ENCODE results near the gene DNAJC19.

DNA sequence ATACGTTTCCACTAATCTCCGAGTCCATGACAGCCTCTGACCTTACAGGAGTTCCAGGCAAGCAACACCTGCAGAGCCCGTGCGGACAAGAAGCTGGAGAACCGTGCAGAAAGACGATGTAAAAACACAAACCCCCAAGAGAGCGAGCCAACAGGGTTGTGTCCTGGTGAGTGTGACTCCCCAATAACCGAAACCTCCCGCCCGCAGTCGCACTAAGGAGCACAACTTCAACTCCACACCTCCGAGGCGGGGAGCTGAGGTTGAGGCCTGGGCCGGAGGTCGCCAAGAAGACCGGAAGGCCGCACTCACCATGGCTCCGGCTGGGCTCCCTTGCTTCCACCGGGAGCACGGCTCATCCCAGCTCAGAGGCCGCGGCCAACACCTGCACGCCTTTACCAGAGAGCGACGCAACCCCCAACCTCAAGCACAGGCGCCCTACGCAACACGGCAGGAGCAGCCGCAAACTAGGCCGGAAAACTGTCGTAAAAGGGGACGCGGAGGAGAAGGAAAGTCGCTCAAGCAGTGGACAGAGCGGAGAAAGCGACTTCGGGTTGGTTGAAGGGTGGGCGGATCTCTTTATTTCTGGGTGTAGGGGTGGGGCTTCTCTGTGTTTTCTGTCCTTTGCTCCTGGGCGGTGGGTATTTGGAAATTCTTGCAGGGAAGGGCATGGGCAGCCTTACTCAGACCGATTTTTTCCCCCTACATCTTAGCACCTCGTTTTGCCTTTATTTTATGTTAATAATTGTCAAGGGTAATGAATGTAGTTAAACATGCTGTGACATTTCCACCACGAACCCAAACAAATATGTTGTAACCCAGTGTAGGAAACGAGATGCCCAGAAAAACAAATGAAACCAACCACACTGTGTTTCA, at the start of gene DNAJC19:
- TF ChIP-seq, protein P1, sequence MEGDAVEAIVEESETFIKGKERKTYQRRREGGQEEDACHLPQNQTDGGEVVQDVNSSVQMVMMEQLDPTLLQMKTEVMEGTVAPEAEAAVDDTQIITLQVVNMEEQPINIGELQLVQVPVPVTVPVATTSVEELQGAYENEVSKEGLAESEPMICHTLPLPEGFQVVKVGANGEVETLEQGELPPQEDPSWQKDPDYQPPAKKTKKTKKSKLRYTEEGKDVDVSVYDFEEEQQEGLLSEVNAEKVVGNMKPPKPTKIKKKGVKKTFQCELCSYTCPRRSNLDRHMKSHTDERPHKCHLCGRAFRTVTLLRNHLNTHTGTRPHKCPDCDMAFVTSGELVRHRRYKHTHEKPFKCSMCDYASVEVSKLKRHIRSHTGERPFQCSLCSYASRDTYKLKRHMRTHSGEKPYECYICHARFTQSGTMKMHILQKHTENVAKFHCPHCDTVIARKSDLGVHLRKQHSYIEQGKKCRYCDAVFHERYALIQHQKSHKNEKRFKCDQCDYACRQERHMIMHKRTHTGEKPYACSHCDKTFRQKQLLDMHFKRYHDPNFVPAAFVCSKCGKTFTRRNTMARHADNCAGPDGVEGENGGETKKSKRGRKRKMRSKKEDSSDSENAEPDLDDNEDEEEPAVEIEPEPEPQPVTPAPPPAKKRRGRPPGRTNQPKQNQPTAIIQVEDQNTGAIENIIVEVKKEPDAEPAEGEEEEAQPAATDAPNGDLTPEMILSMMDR (IDR thresholded peaks at IDR 0.05; ENCODE audit: low read length): no peak
- no peak for TF ChIP-seq EZH2 (IDR thresholded peaks at IDR 0.05; ENCODE audit: borderline replicate concordance, low read length)

Data from OCI-LY1 (cell line).